Measurements from ENCODE around the gene SERPINC1.

DNA sequence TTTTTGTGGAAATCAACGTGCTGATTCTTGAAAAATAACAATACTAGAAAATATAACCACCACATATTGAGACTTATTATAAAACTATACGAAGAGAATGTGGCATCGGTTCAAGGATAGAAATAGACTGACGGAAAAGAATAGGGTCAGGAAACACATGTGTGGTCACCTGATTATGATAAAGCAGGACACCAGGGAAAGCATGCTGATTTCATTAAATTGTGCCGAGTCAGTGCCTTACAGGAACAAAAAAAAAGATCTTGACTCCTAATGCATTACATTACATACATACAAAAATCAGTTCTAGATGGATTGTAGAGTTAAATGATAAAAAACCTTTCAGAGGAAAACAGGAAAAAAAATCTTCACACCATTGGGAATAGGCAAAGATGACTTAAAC lies 43.5 kb upstream of the SERPINC1 start:
- TF ChIP-seq, protein P1, sequence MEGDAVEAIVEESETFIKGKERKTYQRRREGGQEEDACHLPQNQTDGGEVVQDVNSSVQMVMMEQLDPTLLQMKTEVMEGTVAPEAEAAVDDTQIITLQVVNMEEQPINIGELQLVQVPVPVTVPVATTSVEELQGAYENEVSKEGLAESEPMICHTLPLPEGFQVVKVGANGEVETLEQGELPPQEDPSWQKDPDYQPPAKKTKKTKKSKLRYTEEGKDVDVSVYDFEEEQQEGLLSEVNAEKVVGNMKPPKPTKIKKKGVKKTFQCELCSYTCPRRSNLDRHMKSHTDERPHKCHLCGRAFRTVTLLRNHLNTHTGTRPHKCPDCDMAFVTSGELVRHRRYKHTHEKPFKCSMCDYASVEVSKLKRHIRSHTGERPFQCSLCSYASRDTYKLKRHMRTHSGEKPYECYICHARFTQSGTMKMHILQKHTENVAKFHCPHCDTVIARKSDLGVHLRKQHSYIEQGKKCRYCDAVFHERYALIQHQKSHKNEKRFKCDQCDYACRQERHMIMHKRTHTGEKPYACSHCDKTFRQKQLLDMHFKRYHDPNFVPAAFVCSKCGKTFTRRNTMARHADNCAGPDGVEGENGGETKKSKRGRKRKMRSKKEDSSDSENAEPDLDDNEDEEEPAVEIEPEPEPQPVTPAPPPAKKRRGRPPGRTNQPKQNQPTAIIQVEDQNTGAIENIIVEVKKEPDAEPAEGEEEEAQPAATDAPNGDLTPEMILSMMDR (optimal IDR thresholded peaks at IDR 0.05 in 1 of 3, IDR thresholded peaks at IDR 0.05 in 1 of 3, conservative IDR thresholded peaks at IDR 0.05 in 1 of 3; ENCODE audit: extremely low read depth in 1 of 3, insufficient read depth in 2 of 3, low read length in 3 of 3): no peak
- TF ChIP-seq EZH2 (IDR thresholded peaks at IDR 0.05; ENCODE audit: low read length): no peak

Measured in keratinocyte (primary cell).